ENCODE measurements around the gene MEA1.
"Not testable (repeated sequence)": the region's sequence is repeated elsewhere in the genome, so short reads cannot be mapped to it uniquely, and the experiment has no call there.

The MEA1 gene

GRCh38 chr6:43013097-43013842 lies 476 bp downstream of the MEA1 start:
- H3K27ac ChIP-seq = peak overlapping the region; percentile 33
- no peak for DNase-seq (ENCODE audit: low read depth, low spot score)

GRCh38 chr6:43012364-43012763 lies 1.4 kb downstream of the MEA1 start:
- H3K27ac ChIP-seq = no peak overlapping the region

GRCh38 chr6:43011207-43011606 lies 2.5 kb downstream of the MEA1 start:
- no peak for DNase-seq (ENCODE audit: low read depth, low spot score)
- no peak overlapping the region for H3K27ac ChIP-seq

More at GRCh38 chr6:43012364-43012763, 1.4 kb downstream of the MEA1 start:
- DNase-seq (ENCODE audit: low read depth, low spot score) = no peak

- no peak for DNase-seq (ENCODE audit: low read depth, low spot score)
- no peak overlapping the region for H3K27ac ChIP-seq
Measured at GRCh38 chr6:43009124-43009523, 4.6 kb downstream of the MEA1 start.

GRCh38 chr6:43007126-43007525 lies 6.6 kb downstream of the MEA1 start:
- H3K27ac ChIP-seq = no peak overlapping the region
- no peak for DNase-seq (ENCODE audit: low read depth, low spot score)

GRCh38 chr6:43006251-43006650 lies 7.5 kb downstream of the MEA1 start:
- DNase-seq (ENCODE audit: low read depth, low spot score) = no peak
- H3K27ac ChIP-seq = peak overlapping the region; percentile 55

GRCh38 chr6:43005844-43006243 lies 7.9 kb downstream of the MEA1 start:
- peak; percentile 14 for DNase-seq (ENCODE audit: low read depth, low spot score)
- H3K27ac ChIP-seq = peak overlapping the region; percentile 55

GRCh38 chr6:43001843-43002242 lies 11.9 kb downstream of the MEA1 start:
- no peak for DNase-seq (ENCODE audit: low read depth, low spot score)
- H3K27ac ChIP-seq = no peak overlapping the region

- not testable (repeated sequence) for DNase-seq (ENCODE audit: low read depth, low spot score)
Measured at GRCh38 chr6:42998205-42998604, 15.5 kb downstream of the MEA1 start.

GRCh38 chr6:42996513-42996912 lies 17.2 kb downstream of the MEA1 start:
- no peak for DNase-seq (ENCODE audit: low read depth, low spot score)
- no peak overlapping the region for H3K27ac ChIP-seq

More at GRCh38 chr6:42998205-42998604, 15.5 kb downstream of the MEA1 start:
- not testable (repeated sequence) for H3K27ac ChIP-seq

- DNase-seq (ENCODE audit: low read depth, low spot score) = no peak
- H3K27ac ChIP-seq = no peak overlapping the region
Measured at GRCh38 chr6:42993445-42993844, 20.3 kb downstream of the MEA1 start.

- no peak for DNase-seq (ENCODE audit: low read depth, low spot score)
- H3K27ac ChIP-seq = no peak overlapping the region
Measured at GRCh38 chr6:42989923-42990322, 23.8 kb downstream of the MEA1 start.

- DNase-seq (ENCODE audit: low read depth, low spot score) = no peak
- no peak overlapping the region for H3K27ac ChIP-seq
Measured at GRCh38 chr6:42988486-42989020, 25.2 kb downstream of the MEA1 start.

- H3K27ac ChIP-seq = no peak overlapping the region
- DNase-seq (ENCODE audit: low read depth, low spot score) = no peak
Measured at GRCh38 chr6:42987533-42988451, 26.0 kb downstream of the MEA1 start.

GRCh38 chr6:42984924-42985475 lies 28.7 kb downstream of the MEA1 start:
- peak overlapping the region; percentile 50 for H3K27ac ChIP-seq
- DNase-seq (ENCODE audit: low read depth, low spot score) = no peak

GRCh38 chr6:42984001-42984923 lies 29.5 kb downstream of the MEA1 start, which contains the start of gene PPP2R5D:
Gene PPP2R5D, plus strand, starts transcription at chr6:42984570. Its CDS starts 108 bp downstream, at chr6:42984678.
- peak; percentile 94 for DNase-seq (ENCODE audit: low read depth, low spot score)
- peak within 1 kb of the TSS; percentile 50 for H3K27ac ChIP-seq

GRCh38 chr6:42981836-42982235 lies 31.9 kb downstream of the MEA1 start:
- no peak for DNase-seq (ENCODE audit: low read depth, low spot score)
- no peak overlapping the region for H3K27ac ChIP-seq

- peak; percentile 31 for DNase-seq (ENCODE audit: low read depth, low spot score)
- peak overlapping the region; percentile 76 for H3K27ac ChIP-seq
Measured at GRCh38 chr6:42979523-42980177, 34.1 kb downstream of the MEA1 start.
